NK-92 treated with Interleukin-12 subunit alpha and Interleukin-12 subunit beta, amount 100 ng/mL, for 24 hours (cell line): ENCODE results near the gene MED14.

Source experiments
- DNase-seq: peaks from one replicate; lab custom pipeline; 2025; lab: John Stamatoyannopoulos, UW

Gene MED14

DNA sequence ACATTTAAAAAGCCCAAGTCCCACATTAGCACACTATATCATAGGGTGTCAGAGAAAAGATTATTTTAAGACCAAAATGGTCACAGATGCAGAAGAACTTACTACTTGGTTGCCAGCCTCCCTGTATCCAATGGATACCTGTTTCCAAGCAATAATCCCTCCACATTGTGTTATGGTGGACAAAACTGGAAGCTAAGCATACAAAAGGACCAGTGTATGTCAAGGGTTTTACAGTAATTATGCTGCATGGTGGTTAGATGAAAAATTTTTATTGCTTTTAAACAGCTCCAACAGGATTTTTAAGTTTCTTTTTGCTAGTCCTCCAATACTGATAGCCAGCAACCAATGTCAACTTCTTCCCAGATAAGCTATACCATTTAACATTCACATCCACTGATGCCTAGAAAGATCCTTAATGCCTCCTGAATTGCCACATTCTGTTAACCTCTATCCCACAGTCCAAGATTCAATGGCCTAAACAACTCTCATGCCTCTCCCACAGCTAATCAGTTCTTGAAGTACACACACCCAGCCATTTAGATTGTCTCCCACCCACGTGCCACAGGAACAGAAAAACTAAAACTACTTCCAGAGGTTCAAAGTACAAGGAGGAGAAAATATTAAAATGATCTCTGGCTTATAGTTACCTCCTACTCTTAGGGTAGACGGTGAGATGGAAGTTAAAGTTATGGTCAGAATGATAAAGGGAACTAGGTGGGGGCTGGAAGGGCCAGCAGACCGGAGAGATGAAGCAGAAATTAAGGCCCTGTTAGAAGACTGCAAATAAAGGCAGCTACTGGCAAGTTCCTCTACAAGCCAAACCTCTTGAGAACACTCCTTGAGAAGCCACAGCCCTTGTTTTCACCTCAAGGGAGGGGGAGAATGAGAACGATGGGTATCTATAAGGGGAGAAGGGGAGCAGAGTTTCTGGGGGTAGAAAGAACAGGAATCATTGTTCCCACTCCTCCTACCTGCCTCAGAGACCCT lies 5.5 kb downstream of the MED14 start:
- no peak for DNase-seq

DNA sequence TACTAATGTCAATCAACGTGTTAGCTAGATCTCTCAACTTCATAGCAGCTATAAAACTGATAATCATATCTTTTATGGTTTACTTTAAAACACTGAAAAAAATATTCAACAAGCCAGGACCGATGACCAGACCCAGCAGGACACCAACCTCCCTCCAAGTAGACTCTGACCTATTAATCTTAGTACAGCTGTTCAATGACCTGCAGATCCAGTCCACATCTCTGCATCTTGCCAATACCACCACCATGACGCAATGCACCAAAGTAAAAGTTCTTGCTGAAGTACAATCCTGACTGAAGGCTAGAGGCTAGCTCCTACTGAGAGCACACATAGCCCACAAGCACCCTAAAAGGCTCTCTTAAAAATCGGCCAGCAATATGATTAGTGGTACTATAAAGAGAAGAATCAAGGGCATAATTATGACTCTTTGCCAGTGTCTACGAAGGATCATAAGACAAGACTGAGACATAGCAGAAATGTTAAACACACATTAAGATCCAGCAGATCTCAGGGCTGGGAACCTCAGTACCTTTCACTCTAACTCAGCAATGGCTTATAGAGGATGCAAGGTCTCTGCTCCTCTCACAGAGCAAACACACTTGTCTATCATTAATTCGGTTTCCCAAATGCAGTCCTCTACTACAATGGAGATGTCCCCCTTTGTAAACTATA lies 7.6 kb downstream of the MED14 start:
- DNase-seq = no peak

DNA sequence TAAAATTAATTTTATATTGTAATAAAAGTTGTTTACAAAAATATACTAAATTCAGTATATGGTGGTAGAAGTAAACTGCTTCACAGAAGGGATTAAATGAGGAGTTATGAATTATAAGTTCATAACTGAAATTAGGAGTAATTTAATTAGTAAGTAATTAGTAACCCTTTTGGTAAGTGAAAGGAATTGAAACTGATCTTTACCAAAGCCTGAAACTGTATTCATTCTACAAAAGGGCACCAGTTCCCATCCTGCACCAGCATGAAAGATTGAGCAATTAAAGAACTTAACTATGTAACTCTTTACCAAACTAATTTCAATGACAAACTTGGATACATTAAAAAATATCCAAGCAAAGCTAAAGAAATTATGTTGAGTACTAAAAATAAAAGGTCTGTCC lies 8.2 kb downstream of the MED14 start:
- DNase-seq = no peak

DNA sequence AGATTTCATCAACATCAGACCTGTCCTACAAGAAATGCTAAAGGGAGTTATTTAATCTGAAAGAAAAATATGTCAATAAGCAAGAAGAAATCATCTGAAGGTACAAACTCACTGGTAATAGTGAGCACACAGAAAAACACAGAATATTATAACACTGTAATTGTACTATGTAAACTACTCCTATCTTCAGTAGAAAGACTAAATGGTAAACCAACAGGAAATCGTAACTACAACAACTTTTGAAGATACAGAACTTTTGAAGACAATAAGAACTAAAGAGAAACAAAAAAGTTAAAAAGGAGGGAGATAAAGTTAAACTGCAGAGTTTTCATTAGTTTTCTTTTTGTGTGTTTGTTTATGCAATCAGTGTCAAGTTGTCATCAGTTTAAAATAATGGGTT lies 12.4 kb downstream of the MED14 start:
- DNase-seq = no peak

DNA sequence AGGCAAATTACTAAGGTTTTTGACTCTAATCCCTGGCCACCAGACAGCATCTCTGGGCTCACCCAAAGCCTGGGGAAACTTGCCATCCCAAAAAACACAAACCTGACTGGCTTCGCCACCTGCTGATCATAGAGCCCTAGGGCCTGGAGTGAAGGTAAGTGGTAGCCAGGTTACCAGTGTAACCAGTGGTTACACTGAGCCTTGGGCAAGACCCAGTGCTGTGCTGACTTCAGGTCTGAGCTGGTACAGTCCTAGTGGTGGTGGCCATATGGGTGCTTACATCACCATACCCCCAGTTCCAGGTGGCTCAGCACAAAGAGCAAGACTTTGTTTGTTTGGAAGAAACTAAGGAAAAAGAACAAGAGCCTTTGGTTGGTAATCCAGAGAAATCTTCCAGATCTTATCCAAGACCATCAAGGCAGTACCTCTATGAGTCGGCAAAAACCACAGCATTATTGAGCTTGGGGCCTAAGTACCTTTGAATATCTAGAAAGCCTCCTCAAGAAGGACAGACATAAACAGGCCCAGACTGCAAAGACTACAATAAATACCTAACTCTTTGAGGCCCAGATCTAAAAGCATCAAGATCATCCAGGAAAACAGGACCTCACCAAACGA lies 13.7 kb downstream of the MED14 start:
- no peak for DNase-seq

DNA sequence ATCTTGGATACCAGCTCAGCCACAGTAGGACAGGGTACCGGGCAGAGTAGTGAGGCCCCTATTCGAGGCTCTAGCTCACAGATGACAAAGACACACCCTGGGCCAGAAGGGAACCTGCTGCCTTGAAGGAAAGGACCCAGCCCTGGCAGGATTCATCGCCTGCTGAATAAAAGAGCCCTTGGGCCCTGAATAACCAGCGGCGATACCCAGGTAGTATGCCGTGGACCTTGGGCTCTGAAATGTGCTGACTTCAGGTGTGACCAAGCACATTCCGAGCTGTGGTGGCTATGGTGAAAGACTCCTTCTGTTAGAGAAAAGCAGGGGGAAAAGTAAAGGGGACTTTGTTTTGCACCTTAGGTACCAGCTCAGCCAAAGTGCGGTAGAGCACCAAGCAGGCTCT lies 14.6 kb downstream of the MED14 start:
- no peak for DNase-seq

DNA sequence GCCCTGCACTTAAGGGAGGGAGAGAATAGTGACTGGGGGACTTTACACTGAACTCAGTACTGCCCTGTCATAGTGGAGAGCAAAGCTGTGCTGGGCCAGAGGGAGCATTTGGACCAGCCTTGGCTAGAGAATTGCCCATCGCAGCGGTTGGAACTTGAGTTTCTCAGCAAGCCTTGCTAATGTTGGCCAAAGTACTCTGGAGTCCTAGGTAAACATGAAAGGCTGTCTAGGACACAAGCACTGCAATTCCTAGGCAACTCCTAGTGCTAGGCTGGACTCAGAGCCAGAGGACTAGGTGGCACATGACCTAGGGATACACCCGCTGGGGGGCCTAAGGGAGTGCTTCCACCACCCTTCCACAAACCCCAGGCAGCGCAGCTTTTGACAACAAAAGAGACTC lies 15.0 kb downstream of the MED14 start:
- no peak for DNase-seq

DNA sequence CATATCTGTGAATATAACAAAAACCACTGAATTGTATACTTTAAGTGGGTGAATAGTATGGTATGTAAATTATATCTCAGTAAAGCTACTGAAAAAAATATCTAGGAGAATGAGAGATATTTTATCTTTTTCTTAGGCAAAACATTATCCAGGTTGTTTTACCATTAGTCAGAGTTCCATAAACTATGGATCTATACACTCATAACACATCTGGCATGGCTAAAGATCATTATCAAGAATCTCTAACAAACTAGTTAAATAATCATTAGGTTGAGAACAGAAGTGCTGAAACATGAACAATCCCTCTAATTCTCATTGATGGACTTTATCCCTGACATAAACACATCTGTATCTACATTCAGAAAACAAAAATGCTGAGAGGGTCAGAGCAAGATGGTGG lies 15.6 kb downstream of the MED14 start:
- no peak for DNase-seq

DNA sequence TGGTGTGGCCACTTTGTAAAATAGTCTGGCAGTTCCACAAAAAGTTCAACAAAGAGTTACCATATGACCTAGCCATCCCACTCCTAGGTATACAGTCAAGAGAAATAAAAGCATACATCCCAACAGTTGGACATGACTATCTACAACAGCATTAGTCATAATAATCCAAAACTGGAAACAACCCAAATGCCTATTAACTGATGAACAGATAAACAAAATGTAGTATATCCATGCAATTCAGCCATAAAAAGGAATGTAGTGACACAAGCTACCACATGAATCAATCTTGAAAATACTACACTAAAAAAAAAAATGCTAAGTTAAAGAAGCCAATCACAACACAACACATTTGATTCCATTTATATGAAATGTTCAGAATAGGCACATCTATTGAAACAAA lies 16.1 kb downstream of the MED14 start:
- no peak for DNase-seq

DNA sequence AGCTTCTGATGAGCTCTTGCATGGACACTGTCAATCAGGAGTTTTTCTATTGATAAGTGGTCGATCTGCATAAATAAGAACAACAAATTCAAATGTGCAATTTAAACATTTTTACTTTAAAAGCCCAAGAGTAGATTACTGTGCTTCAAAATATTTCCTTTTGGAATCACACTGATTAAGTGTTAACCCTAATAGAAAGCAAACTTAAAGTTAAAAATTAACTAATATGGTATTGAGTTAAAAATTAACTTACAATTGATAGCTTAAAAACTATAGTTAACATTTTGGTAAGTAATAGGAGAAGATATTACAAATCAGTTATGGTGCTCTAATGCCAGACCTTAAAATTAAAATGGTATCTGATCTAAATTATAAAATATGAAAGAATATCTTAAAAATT lies 25.9 kb downstream of the MED14 start:
- no peak for DNase-seq

DNA sequence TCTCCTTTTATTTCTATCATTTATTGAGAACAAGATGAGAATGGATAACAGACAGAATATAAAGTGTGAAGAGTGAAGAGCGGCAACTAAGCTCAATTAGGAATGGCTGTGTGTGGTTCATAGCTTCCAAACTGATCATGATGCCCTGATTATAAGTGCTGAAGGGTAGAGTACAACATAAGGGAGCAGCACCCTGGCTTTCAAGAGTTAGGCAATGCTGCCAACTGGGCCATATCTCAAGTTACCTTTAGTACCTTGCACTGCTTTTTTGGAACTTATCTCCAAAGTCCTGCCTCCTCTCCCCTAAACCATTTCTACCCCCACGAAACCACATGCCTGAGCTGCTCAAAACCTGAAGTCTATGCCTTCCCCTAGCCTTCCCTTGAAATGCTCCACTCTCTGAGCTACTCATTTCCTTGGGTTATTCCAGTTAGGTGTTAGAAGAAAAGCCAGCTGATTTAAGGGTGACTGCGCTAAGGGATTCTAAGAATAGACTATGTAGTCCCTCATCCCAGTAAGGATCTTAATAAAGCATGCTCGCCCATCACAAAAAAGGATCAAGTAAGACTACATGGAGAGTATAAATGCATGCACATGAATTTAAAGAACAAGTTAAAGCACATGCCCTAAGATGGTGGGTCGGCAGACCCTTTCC lies 29.6 kb downstream of the MED14 start:
- DNase-seq = no peak

DNA sequence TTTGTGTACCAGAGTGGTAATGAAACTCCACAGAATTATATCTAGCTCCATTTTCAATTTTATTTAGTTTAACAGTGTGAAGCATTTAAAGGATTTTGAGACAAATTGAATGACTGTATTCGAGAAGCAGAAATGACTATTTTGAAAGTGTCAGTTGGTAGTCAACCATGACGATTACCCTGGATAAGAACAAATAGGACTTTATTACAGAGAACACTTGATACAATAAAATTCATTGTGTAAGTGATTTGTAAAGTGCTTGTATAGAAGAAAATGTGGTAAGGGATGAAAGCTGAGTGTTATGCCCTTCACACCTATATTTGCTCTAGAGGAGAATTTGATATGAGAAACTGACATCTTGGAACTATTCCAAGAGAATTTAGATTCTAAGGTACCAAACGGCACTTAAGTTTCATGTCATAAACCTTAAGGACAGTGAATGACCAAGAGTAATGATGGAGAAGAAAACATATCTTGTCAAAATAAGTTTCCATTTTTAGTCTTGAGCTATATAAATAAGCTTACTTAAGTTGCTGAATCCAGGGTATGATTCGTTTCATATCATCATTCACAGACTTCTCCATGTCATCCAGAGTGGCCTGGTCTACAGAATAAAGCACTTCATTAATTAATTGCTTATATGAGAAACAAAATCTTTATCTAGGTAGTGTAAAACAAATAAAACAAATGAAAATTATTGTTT lies 34.6 kb downstream of the MED14 start:
- no peak for DNase-seq

DNA sequence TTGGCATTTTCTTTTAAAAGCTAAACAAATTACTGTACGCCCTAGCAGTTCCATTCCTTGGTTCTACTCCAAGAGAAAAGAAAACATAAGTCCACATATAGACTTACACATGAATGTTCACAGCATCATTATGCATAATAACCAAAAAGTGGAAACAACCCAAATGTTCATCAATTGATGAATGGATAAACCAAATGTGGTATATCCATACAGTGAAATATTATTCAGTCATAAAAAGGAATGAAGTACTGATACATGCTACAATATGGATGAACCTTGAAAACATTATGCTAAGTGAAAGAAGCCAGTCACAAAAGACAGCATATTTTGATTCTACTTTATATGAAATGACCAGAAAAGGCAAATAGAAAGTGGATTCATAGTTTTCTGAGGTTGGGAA lies 36.5 kb downstream of the MED14 start:
- no peak for DNase-seq

DNA sequence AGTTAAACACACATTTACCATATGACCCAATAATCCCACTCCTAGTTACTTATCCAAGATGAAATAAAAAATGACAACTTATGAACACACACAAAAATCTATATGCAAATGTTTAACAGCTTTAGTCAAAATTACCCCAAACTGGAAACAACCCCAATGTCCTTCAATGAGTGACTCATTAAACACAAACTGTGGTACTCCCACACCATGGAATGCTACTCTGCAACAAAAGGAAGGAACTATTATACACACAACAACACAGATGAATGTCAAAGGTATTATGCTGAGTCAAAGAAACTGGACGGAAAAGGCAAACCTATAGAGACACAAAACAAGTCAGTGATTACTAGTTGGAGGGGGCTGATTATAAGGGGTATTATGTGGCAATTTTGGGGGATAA lies 40.5 kb downstream of the MED14 start:
- DNase-seq = no peak

DNA sequence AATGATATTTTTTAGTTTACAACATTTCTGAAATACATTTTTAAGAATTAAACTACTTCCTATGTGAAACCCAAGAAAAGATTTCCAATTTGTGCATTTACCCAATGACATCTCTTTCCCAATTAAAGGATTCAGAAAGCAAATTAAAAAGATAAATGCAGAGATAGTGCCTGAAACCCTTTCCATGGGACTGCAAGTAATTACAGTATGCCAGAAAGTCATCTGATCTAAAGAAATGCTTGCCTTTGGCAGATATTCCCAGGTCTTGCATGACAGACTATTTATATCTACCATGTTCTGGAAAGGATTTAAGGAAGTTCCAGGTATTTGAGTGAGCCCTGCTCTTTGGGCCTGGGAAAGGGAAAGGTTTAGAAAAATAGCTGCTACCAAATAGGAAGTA lies 46.4 kb downstream of the MED14 start:
- DNase-seq = no peak

DNA sequence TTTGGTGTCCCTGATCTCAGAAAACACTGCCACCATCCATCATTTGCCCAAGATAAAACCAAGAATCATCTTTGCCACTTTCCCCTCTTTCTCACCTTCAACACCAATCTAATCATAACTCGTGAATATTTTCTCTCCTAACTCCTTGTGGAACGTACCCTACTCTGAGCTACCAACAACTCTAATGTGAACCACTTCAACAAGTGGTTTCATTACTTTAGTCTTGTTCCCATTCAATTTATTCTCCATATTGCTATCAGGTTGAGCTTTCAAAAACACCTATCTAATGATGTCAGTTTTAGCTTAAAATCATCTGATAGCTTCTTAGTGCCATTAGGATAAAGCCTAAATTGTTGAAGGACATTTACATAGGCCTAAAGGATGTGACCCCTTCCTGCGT lies 48.2 kb downstream of the MED14 start:
- DNase-seq = no peak

DNA sequence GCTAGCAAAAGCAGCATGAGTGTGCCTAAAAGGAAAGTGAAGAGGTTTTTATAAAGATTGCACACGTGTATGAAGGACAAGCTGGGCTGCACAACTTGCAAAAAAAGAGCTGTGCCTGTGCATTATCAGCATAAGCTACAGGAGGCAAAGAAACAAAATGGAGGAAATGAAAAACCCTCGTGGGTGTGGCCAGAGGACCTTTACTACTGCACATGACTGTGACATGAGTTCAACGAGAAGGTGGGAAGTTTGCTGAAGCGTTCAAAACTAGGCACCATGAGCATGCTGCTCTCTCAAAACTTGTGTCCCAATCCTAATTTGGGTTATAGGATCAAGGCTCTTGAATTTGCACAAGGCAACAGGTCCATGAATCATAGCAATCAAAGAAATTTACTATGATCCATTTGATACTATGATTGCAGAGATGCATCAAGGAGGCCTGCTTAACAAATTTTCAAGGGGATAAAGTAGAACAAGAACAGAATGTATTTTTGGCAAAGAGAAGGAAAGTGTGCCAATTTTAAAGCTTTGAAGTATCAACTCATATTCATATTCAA lies 49.9 kb downstream of the MED14 start:
- DNase-seq = no peak

DNA sequence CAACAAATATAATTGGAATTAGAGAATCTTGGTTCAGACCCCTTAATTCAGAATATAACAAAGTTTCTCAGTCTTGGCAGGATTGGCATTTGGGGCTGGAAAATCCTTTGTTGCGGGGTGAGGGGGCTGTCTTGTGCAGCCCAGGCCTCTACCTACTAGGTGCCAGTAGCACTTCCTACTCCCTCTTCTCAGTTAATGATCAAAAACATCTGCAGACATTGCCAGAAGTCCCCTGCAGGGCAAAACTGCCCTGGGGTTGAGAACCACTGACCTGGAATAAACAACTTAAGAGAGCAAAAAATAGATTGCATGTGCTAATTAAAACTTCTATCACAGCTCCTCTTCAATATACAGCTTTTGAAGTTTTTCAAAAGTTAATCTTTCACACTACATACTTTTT lies 51.2 kb downstream of the MED14 start:
- DNase-seq = no peak

DNA sequence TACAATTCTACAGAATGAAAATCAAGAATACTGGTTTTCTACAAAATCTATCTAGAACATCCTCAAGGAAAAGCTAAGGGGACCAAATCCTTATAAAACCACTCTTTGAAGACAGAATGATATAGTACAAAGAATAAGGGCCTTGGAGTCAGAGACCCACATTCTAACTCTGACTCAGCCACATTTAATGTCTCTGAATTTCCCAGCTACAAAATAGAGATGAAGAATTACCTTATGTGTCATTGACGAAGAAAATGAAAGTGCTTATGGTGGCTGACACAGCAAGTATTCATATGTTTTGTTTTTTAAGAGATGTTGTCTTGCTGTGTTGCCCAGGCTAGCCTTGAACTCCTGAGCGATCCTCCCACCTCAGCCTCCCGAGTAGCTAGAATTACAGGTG lies 52.1 kb downstream of the MED14 start:
- no peak for DNase-seq

DNA sequence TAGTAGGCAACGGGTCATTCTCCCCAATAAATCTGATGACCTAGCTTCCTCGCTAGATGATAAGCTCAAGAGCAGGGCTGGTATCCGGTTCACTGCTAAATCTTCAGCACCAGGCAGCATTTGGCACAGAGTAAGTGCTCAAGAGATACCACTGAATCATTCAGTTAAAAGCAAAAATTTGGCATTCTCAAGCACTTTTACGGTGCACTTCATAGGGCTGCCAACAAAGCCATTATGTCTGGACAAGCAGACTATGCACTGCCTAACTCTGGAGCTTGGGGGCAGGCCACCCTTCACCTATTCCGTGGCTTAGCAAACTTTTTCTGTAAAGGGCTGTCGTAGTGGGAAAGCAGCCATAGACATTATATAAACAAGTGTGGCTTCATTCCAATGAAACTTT lies 64.2 kb downstream of the MED14 start:
- DNase-seq = no peak

DNA sequence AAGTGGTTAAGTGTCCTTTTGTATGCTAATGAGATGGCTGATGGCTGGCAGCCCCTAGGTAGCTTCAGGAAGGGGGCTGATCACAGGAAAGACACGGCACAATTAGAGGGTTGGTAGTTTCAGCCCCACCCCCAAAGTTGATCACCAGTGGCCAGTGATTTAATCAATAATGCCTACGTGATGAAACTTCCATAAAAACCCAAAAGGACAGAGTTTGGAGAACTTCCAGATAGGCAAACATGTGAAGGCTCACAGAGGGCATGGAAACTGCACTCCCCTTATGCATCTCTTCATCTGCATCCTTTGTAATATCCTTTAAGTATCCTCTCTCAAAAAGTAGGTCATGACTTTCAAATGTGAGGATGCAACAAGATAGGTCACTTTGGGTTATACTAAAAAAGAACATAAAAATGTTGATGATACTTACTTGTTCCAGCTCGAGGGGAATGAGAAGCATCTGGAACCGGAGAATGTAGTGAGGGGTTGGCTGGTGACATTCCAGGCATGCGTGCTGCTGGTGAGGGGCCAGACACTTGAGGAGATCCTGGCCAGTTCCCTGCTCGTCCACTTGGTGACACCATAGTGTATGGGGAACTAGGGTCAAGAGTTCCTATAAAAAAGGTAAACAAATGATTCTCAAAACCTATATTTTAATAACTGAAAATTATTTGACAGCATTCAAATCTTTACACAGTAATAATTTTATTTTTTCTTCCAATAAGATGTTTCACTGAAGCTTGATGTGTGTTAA lies 71.3 kb downstream of the MED14 start:
- DNase-seq = no peak
